GM21786 (cell line): ENCODE data around the gene GALNT8.
"Not testable (repeated sequence)": the region's sequence is repeated elsewhere in the genome, so short reads cannot be mapped to it uniquely, and the experiment has no call there.

Source experiments
- ATAC-seq: cut with Tn5 transposase; IDR thresholded peaks from one replicate; pipeline ENCODE4 v1.9.1; 2021; ENCODE audit not compliant: unreplicated experiment

The GALNT8 gene

GRCh38 chr12:4719821-4720636 lies at the start of gene GALNT8:
Gene GALNT8, plus strand, starts transcription at chr12:4720400. Its CDS starts 278 bp downstream, at chr12:4720678.
- ATAC-seq = no peak

GRCh38 chr12:4679711-4680110 lies 40.5 kb upstream of the GALNT8 start:
- no peak for ATAC-seq

- ATAC-seq = no peak
Measured at GRCh38 chr12:4681732-4682131, 38.5 kb upstream of the GALNT8 start.

GRCh38 chr12:4685317-4685716 lies 34.9 kb upstream of the GALNT8 start:
- no peak for ATAC-seq

- ATAC-seq = no peak
Measured at GRCh38 chr12:4690760-4691159, 29.4 kb upstream of the GALNT8 start.

GRCh38 chr12:4700621-4701026 lies 19.6 kb upstream of the GALNT8 start:
- no peak for ATAC-seq

GRCh38 chr12:4701395-4702190 lies 18.6 kb upstream of the GALNT8 start:
- no peak for ATAC-seq

- no peak for ATAC-seq
Measured at GRCh38 chr12:4703676-4704075, 16.5 kb upstream of the GALNT8 start.

GRCh38 chr12:4705824-4706223 lies 14.4 kb upstream of the GALNT8 start:
- ATAC-seq = no peak

- ATAC-seq = no peak
Measured at GRCh38 chr12:4707306-4707705, 12.9 kb upstream of the GALNT8 start.

GRCh38 chr12:4710113-4710512 lies 10.1 kb upstream of the GALNT8 start:
- no peak for ATAC-seq

- ATAC-seq = no peak
Measured at GRCh38 chr12:4714879-4715278, 5.3 kb upstream of the GALNT8 start.

- no peak for ATAC-seq
Measured at GRCh38 chr12:4717806-4718205, 2.4 kb upstream of the GALNT8 start.

- ATAC-seq = no peak
Measured at GRCh38 chr12:4720637-4720995, 416 bp downstream of the GALNT8 start.

GRCh38 chr12:4721587-4721986 lies 1.4 kb downstream of the GALNT8 start:
- ATAC-seq = not testable (repeated sequence)

- no peak for ATAC-seq
Measured at GRCh38 chr12:4723226-4723625, 3.0 kb downstream of the GALNT8 start.

- ATAC-seq = no peak
Measured at GRCh38 chr12:4725057-4725456, 4.9 kb downstream of the GALNT8 start.

- no peak for ATAC-seq
Measured at GRCh38 chr12:4734625-4735340, 14.6 kb downstream of the GALNT8 start.

- ATAC-seq = no peak
Measured at GRCh38 chr12:4736091-4736490, 15.9 kb downstream of the GALNT8 start.

GRCh38 chr12:4738541-4738940 lies 18.3 kb downstream of the GALNT8 start:
- no peak for ATAC-seq

- ATAC-seq = no peak
Measured at GRCh38 chr12:4742416-4742970, 22.3 kb downstream of the GALNT8 start.
